HepG2 (cell line): Measurements from ENCODE around the gene ITCH. TPM values are rescaled to one million over a fixed set of nuclear protein-coding genes. Genes with fewer than 3 reads are reported as not detected.

ENCODE experiments used
- ATAC-seq: fragments of 200-7000 bp; cut with Tn5 transposase; 3 replicates; pipeline ENCODE4 v1.9.1; 2020; ENCODE audit warnings: mild to moderate bottlenecking, moderate library complexity
- BruUV-seq: library from RNA; stranded (reverse); fragments of 400-500 nt; replicated peaks from 2 replicates; lab custom pipeline; 2021; lab: Mats Ljungman, UMichigan
- CTCF ChIA-PET: fragments of 300-600 bp; formaldehyde crosslinking; extraction: SDS; loops from one replicate; lab custom pipeline; 2021; ENCODE audit warnings: low total read pairs, inconsistent platforms, low intra/inter-chr PET ratio; lab: Yijun Ruan, JAX
- POLR2A ChIA-PET: fragments of 350-600 bp; sonication (Branson Sonifier 250); formaldehyde crosslinking; loops from one replicate; lab custom pipeline; 2020; ENCODE audit warnings: antibody characterized with exemption, inconsistent platforms; lab: Yijun Ruan, JAX
- DNase-seq: peaks from one replicate; pipeline ENCODE4 v3.0.0-alpha.2; 2015; ENCODE audit warnings: low spot score
- FAIRE-seq: peaks from 3 replicates; lab custom pipeline; 2011; peaks lifted over from hg19 to GRCh38; lab: Jason Lieb, UNC
- H2AFZ ChIP-seq: one replicate; pipeline ENCODE4 v1.6.1; 2011; ENCODE audit warnings: low read length, inconsistent platforms
- H3K27ac ChIP-seq: fragments of 300-600 bp; 3 replicates; pipeline ENCODE4 v1.8.0; 2011; ENCODE audit warnings: mixed run types, mild to moderate bottlenecking, mixed read lengths, low read length, inconsistent platforms; ENCODE audit not compliant: insufficient read depth; ENCODE audit errors: extremely low read length
- H3K27me3 ChIP-seq, 2 experiments: fragments of 200-600 bp in 1 of 2; 2 replicates in 1 of 2; 3 replicates in 1 of 2; pipeline versions ENCODE4 v1.6.0 to v1.8.0; 2011; ENCODE audit warnings: low read length in 2 of 2, mild to moderate bottlenecking in 2 of 2, moderate library complexity in 2 of 2, inconsistent platforms in 1 of 2; ENCODE audit not compliant: insufficient read depth in 2 of 2, control insufficient read depth in 1 of 2
- H3K36me3 ChIP-seq, 2 experiments: fragments of 200-600 bp in 1 of 2; replicated peaks in 1 of 2; 2 replicates in 1 of 2; 3 replicates in 1 of 2; pipeline versions ENCODE4 v1.5.1 to v1.8.0; 2011; ENCODE audit warnings: low read length in 2 of 2, inconsistent platforms in 1 of 2; ENCODE audit not compliant: insufficient read depth in 2 of 2, control insufficient read depth in 1 of 2
- H3K4me1 ChIP-seq: 2 replicates; pipeline ENCODE4 v1.5.1; 2012; ENCODE audit warnings: low read length, inconsistent platforms; ENCODE audit not compliant: insufficient read depth
- H3K4me2 ChIP-seq: 2 replicates; pipeline ENCODE4 v1.6.0; 2011; ENCODE audit warnings: low read depth, low read length, inconsistent platforms
- H3K4me3 ChIP-seq, 3 experiments: fragments of 200-600 bp in 1 of 3; sonication (generic), shearing (Covaris generic) in 1 of 3; replicated peaks in 1 of 3; 2 replicates each; pipeline ENCODE4 v1.5.1; 2011 to 2016; ENCODE audit warnings: low read length in 3 of 3, inconsistent platforms in 2 of 3, low read depth in 2 of 3, mild to moderate bottlenecking in 2 of 3, control low read depth in 1 of 3, mixed read lengths in 1 of 3; ENCODE audit not compliant: insufficient read depth in 1 of 3
- H3K79me2 ChIP-seq: one replicate; pipeline ENCODE4 v1.6.1; 2011; ENCODE audit warnings: low read length, inconsistent platforms; ENCODE audit not compliant: insufficient read depth
- H3K9ac ChIP-seq: 2 replicates; pipeline ENCODE4 v1.6.0; 2011; ENCODE audit warnings: mild to moderate bottlenecking, low read depth, low read length, inconsistent platforms; ENCODE audit not compliant: insufficient read depth
- H3K9me3 ChIP-seq: 2 replicates; pipeline ENCODE4 v1.5.1; 2012; ENCODE audit warnings: mild to moderate bottlenecking, low read length
- H4K20me1 ChIP-seq: 2 replicates; pipeline ENCODE4 v1.6.0; 2011; ENCODE audit warnings: inconsistent platforms, mild to moderate bottlenecking, low read length, moderate library complexity; ENCODE audit not compliant: insufficient read depth
- KLF15 ChIP-seq: sonication (generic); formaldehyde crosslinking; IDR thresholded peaks from 2 replicates; pipeline ENCODE4 v1.8.1; 2023; ENCODE audit warnings: borderline replicate concordance, mild to moderate bottlenecking, inconsistent platforms, missing genetic modification reagents, mixed read lengths
- MEIS1 ChIP-seq: sonication (generic); formaldehyde crosslinking; IDR thresholded peaks from 2 replicates; pipeline ENCODE4 v1.9.0; 2021; ENCODE audit warnings: mild to moderate bottlenecking, missing genetic modification reagents, moderate library complexity, borderline replicate concordance
- RBAK ChIP-seq: sonication (generic); formaldehyde crosslinking; IDR thresholded peaks from 2 replicates; pipeline ENCODE4 v1.5.1; 2020; ENCODE audit warnings: mild to moderate bottlenecking, missing genetic modification reagents
- SIN3B ChIP-seq: fragments of 150-350 bp; IDR thresholded peaks from 2 replicates; pipeline ENCODE4 v1.6.1; 2014; ENCODE audit warnings: low read length
- SNAI1 ChIP-seq: sonication (generic); formaldehyde crosslinking; IDR thresholded peaks from 2 replicates; pipeline ENCODE4 v1.5.0; 2020; ENCODE audit warnings: mild to moderate bottlenecking, missing genetic modification reagents, borderline replicate concordance
- SP5 ChIP-seq: IDR thresholded peaks from 2 replicates; pipeline ENCODE4 v1.6.1; 2016; ENCODE audit warnings: low read depth, borderline replicate concordance
- SRSF4 ChIP-seq: fragments of 200-400 bp; formaldehyde crosslinking; IDR thresholded peaks from one replicate; pipeline ENCODE4 v1.6.1; 2018; ENCODE audit warnings: mild to moderate bottlenecking, low read depth, low read length, moderate library complexity; ENCODE audit not compliant: poor library complexity, severe bottlenecking
- TCF12 ChIP-seq, 2 experiments: fragments of 450-650 bp in 1 of 2; sonication (generic) in 1 of 2; formaldehyde crosslinking in 1 of 2; IDR thresholded peaks; 2 replicates each; pipeline versions ENCODE4 v1.6.1 to v1.8.0; 2017 to 2022; ENCODE audit warnings: antibody characterized with exemption in 1 of 2, mild to moderate bottlenecking in 1 of 2, missing genetic modification reagents in 1 of 2, moderate library complexity in 1 of 2
- TEAD3 ChIP-seq: optimal IDR thresholded peaks from 2 replicates; pipeline ENCODE3; 2016; ENCODE audit warnings: borderline replicate concordance
- ZFP36 ChIP-seq: fragments of 150-350 bp; IDR thresholded peaks from 2 replicates; pipeline ENCODE4 v1.6.1; 2018; ENCODE audit warnings: borderline replicate concordance, low read length, low read depth; ENCODE audit not compliant: partially characterized antibody
- ZFP91 ChIP-seq: sonication (generic); formaldehyde crosslinking; IDR thresholded peaks from 2 replicates; pipeline ENCODE4 v1.9.0; 2022; ENCODE audit warnings: missing genetic modification reagents, mild to moderate bottlenecking, borderline replicate concordance
- ZNF382 ChIP-seq: sonication (generic); formaldehyde crosslinking; IDR thresholded peaks from 2 replicates; pipeline ENCODE4 v1.5.0; 2020; ENCODE audit warnings: missing genetic modification reagents, mild to moderate bottlenecking, borderline replicate concordance
- ZNF512B ChIP-seq: sonication (generic); formaldehyde crosslinking; IDR thresholded peaks from 2 replicates; pipeline ENCODE4 v1.5.1; 2020; ENCODE audit warnings: missing genetic modification reagents, mild to moderate bottlenecking, borderline replicate concordance
- ZNF691 ChIP-seq: sonication (generic); formaldehyde crosslinking; IDR thresholded peaks from 2 replicates; pipeline ENCODE4 v1.4.0; 2020; ENCODE audit warnings: missing genetic modification reagents, low read depth, mild to moderate bottlenecking, borderline replicate concordance
- ZNF83 ChIP-seq: sonication (generic); formaldehyde crosslinking; IDR thresholded peaks from 2 replicates; pipeline ENCODE4 v1.4.0; 2020; ENCODE audit warnings: missing genetic modification reagents, mild to moderate bottlenecking, borderline replicate concordance
- WGBS: methylation state at CpG from one replicate; pipeline ENCODE4 v1.1.6; 2017; ENCODE audit warnings: low lambda C conversion rate; 5-methylcytosine and 5-hydroxymethylcytosine counted together
- in situ Hi-C: cut with HindIII; loops from 2 replicates; pipeline ENCODE4 v1.10.0; 2017; ENCODE audit warnings: low pct_unique_long_range_greater_than_20kb; ENCODE audit not compliant: extremely low pct_ligation_motif_present
- intact Hi-C: fragments of 100-400 bp; cut with micrococcal nuclease; formaldehyde crosslinking; loops from one replicate; pipeline ENCODE4 v1.10.0; 2022; ENCODE audit not compliant: unreplicated experiment
- polyA plus RNA-seq, 8 experiments: library from polyadenylated mRNA; depleted of rRNA in 3 of 8; stranded (reverse) in 7 of 8; unstranded in 1 of 8; fragments of >200 nt; fragmentation: Illumina TruSeq in 4 of 8; extraction: Trizol in 4 of 8; gene quantifications; 2 replicates each; pipeline versions ENCODE4 v1.2.1 to v1.2.3, GENCODE V29; 2011 to 2016; ENCODE audit warnings: low read depth in 4 of 8, missing spikeins in 1 of 8, mixed read lengths in 1 of 8; ENCODE audit not compliant: insufficient read depth in 1 of 8
- total RNA-seq, 5 experiments: library from RNA; depleted of rRNA; stranded (reverse); fragments of >200 nt; fragmentation: Illumina TruSeq; extraction: Trizol; gene quantifications; 2 replicates each; pipeline ENCODE4 v1.2.3, GENCODE V29; 2016; ENCODE audit warnings: low read depth in 1 of 5

The ITCH gene
- total and polyA plus RNA-seq, 2 of the 13 experiments (the other 11 are each of a cell fraction or from before 2014, with no cell fraction given): 20.5 to 112 TPM

- peak overlapping the region; percentile 5; the same call in 1 of the 2 replicates for H3K4me2 ChIP-seq
- no peak overlapping the region for H3K4me3 ChIP-seq
- 11% methylated on average over 4 of the region's 4 CpGs for WGBS
- no peak for DNase-seq
- no peak overlapping the region for H2AFZ ChIP-seq
- no peak overlapping the region for H3K9ac ChIP-seq
- H3K79me2 ChIP-seq: no peaks in the 10 kb centered on the region
- no peaks in the 10 kb centered on the region for H3K9me3 ChIP-seq
- no peak for FAIRE-seq
- intact Hi-C loops: no loop called here
- H3K36me3 ChIP-seq: no peaks in the 10 kb centered on the region
- peak; percentile 47 for ATAC-seq
- in situ Hi-C loops: no loop called here
- no peaks in the 10 kb centered on the region for H3K27me3 ChIP-seq
- POLR2A ChIA-PET: no interaction called here
- H3K27ac ChIP-seq: no peak overlapping the region
- BruUV-seq: no TSS peak
- no peaks in the 10 kb centered on the region for H4K20me1 ChIP-seq
- peaks cover 24% of the 10 kb centered on the region for H3K4me1 ChIP-seq
- CTCF ChIA-PET: no interaction called here
- TF ChIP-seq ZFP91 (CRISPR knock-in tag) (peak; percentile 53; the same call in 1 of the 2 replicates), TEAD3 (CRISPR knock-in tag) (peak; percentile 10), SP5 (0 out of 2 replicates have a peak, but pooled peaks have one; percentile 9), ZNF83 (no peak), ZNF512B (CRISPR knock-in tag) (no peak), ZNF382 (CRISPR knock-in tag) (no peak), TCF12 (IDR thresholded peaks at IDR 0.05) (no peak), TCF12 (CRISPR knock-in tag; IDR thresholded peaks at IDR 0.05) (no peak), RBAK (CRISPR knock-in tag) (no peak), MEIS1 (CRISPR knock-in tag) (no peak), SRSF4 (no peak), SIN3B (no peak), ZNF691 (no peak), SNAI1 (CRISPR knock-in tag) (no peak), KLF15 (CRISPR knock-in tag) (no peak), ZFP36 (peak; percentile 74)
These were observed 190.3 kb downstream of the ITCH start for GRCh38 chr20:34553366-34553867.
